ENCODE measurements around the gene PCNX2. TPM values are rescaled to one million over a fixed set of nuclear protein-coding genes. Genes with fewer than 3 reads are reported as not detected.

The PCNX2 gene
- total and polyA plus RNA-seq, 2 donors (not counting 1 experiment from before 2014, with no cell fraction given) = 13.0 to 37.8 TPM

DNA sequence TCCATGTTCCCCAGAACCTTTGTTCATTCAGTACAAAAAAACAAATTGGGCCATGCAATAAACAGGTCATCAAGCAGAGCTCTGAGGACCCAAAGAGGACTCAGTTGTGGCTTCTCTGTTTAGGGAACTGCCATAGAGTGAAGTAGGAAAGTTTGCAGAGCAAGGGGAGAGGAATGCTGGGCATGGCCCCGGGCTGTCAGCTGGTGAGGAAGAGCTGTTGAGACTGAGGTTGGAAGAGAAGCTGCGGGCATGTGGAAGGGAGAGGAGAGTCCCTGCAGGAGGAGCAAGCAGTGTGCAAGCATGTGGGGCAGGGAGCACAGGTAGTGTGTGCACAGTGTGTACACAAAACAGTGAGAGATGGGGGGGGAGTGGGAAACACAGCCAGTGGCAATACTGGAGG is 273.3 kb downstream of the PCNX2 start:
- H3K79me2 ChIP-seq (ENCODE audit: control insufficient read depth, insufficient read depth, low read length) = no peaks in the 10 kb centered on the region
- DNase-seq (ENCODE audit: low read depth in 2 of 2) = no peak
- no peaks in the 10 kb centered on the region for H3K36me3 ChIP-seq (ENCODE audit: control insufficient read depth, insufficient read depth, low read length)
- H3K9me3 ChIP-seq (ENCODE audit: control insufficient read depth, insufficient read depth, low read depth, low read length) = no peaks in the 10 kb centered on the region
- H3K4me1 ChIP-seq (ENCODE audit: control insufficient read depth, extremely low read depth, insufficient read depth, low read length) = no peaks in the 10 kb centered on the region
- H2AFZ ChIP-seq (ENCODE audit: low read length) = no peak overlapping the region
- no peaks in the 10 kb centered on the region for H4K20me1 ChIP-seq (ENCODE audit: control insufficient read depth, extremely low read depth, insufficient read depth, low read length)
- no peak overlapping the region for H3K27ac ChIP-seq (ENCODE audit: insufficient read depth, low read length)
- no peak overlapping the region for H3K4me3 ChIP-seq (replicated peaks in 1 of 4; ENCODE audit: control extremely low read depth in 1 of 4, insufficient read depth in 1 of 4, low read depth in 3 of 4, low read length in 4 of 4)
- no peak for TF ChIP-seq EZH2 (IDR thresholded peaks at IDR 0.05; ENCODE audit: low read length, missing control alignments)
- TF ChIP-seq, protein P1, sequence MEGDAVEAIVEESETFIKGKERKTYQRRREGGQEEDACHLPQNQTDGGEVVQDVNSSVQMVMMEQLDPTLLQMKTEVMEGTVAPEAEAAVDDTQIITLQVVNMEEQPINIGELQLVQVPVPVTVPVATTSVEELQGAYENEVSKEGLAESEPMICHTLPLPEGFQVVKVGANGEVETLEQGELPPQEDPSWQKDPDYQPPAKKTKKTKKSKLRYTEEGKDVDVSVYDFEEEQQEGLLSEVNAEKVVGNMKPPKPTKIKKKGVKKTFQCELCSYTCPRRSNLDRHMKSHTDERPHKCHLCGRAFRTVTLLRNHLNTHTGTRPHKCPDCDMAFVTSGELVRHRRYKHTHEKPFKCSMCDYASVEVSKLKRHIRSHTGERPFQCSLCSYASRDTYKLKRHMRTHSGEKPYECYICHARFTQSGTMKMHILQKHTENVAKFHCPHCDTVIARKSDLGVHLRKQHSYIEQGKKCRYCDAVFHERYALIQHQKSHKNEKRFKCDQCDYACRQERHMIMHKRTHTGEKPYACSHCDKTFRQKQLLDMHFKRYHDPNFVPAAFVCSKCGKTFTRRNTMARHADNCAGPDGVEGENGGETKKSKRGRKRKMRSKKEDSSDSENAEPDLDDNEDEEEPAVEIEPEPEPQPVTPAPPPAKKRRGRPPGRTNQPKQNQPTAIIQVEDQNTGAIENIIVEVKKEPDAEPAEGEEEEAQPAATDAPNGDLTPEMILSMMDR (conservative IDR thresholded peaks at IDR 0.05 in 1 of 2, IDR thresholded peaks at IDR 0.05 in 1 of 2; ENCODE audit: low read depth in 1 of 2, low read length in 2 of 2) = no peak
- no peaks in the 10 kb centered on the region for H3K27me3 ChIP-seq (ENCODE audit: control insufficient read depth, insufficient read depth, low read length)
- H3K9ac ChIP-seq (ENCODE audit: insufficient read depth, low read length) = no peak overlapping the region
- H3K4me2 ChIP-seq (ENCODE audit: extremely low read depth, insufficient read depth, low read length) = no peak overlapping the region

DNA sequence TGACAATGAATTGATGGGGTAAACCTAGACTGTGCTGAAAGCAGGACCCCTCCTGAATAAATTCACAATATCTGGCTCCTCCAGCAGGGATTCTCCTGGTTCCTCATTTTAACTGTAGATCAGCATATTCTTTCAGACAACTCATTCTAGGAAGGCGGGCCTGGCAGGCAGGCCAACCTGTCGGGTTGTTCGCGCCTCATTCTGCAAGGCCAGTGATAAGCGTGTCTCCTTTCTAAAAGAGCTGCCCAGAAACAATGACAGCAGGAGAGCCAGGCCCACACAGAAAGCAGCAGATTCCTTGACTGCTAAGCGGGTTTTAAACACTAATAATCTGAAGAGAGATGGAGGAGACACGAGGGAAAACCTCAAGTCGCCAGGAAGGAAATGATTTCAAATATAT is 275.1 kb downstream of the PCNX2 start:
- H3K4me1 ChIP-seq (ENCODE audit: control insufficient read depth, extremely low read depth, insufficient read depth, low read length) = no peaks in the 10 kb centered on the region
- H3K79me2 ChIP-seq (ENCODE audit: control insufficient read depth, insufficient read depth, low read length) = no peaks in the 10 kb centered on the region
- no peak overlapping the region for H3K4me3 ChIP-seq (replicated peaks in 1 of 4; ENCODE audit: control extremely low read depth in 1 of 4, insufficient read depth in 1 of 4, low read depth in 3 of 4, low read length in 4 of 4)
- no peak overlapping the region for H3K9ac ChIP-seq (ENCODE audit: insufficient read depth, low read length)
- H3K27ac ChIP-seq (ENCODE audit: insufficient read depth, low read length) = no peak overlapping the region
- H3K27me3 ChIP-seq (ENCODE audit: control insufficient read depth, insufficient read depth, low read length) = no peaks in the 10 kb centered on the region
- no peaks in the 10 kb centered on the region for H3K9me3 ChIP-seq (ENCODE audit: control insufficient read depth, insufficient read depth, low read depth, low read length)
- DNase-seq (ENCODE audit: low read depth in 2 of 2) = peak in 1 of 2 donors; percentile 68
- peak overlapping the region; percentile 17 for H3K4me2 ChIP-seq (ENCODE audit: extremely low read depth, insufficient read depth, low read length)
- H4K20me1 ChIP-seq (ENCODE audit: control insufficient read depth, extremely low read depth, insufficient read depth, low read length) = no peaks in the 10 kb centered on the region
- H2AFZ ChIP-seq (ENCODE audit: low read length) = no peak overlapping the region
- no peaks in the 10 kb centered on the region for H3K36me3 ChIP-seq (ENCODE audit: control insufficient read depth, insufficient read depth, low read length)
- TF ChIP-seq EZH2 (IDR thresholded peaks at IDR 0.05; ENCODE audit: low read length, missing control alignments) = no peak
- TF ChIP-seq, protein P1 (conservative IDR thresholded peaks at IDR 0.05 in 1 of 2, IDR thresholded peaks at IDR 0.05 in 1 of 2; ENCODE audit: low read depth in 1 of 2, low read length in 2 of 2) = no peak

DNA sequence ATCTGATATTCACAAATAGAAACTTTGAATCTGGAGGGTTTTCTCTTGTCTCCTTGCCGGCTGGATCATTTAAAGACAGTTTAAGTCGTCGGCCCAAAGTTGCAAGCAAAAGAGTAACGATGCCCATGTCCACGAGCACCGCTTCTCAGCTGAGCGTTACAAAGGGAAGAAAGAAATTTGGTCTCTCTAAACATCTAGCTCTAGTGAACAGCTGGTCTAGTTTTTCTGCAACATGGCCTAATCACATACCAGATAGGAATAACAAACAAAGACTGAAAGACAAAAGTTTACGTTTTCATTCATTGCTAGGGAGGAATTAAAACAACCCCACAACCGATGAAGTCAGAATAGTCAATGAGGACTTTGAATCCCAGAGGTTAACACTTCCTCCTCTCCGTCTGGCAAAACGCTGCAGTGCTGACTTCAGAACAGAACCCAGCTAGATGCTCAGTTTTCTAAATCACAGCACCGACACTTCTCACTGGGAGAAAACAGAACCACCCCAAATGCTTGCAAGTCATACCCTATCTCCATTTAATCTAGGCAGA is 275.7 kb downstream of the PCNX2 start:
- Histone ChIP-seq H3K79me2 (ENCODE audit: control insufficient read depth, insufficient read depth, low read length) (no peaks in the 10 kb centered on the region), H3K27ac (ENCODE audit: insufficient read depth, low read length) (no peak overlapping the region), H3K27me3 (ENCODE audit: control insufficient read depth, insufficient read depth, low read length) (no peaks in the 10 kb centered on the region), H2AFZ (ENCODE audit: low read length) (no peak overlapping the region), H4K20me1 (ENCODE audit: control insufficient read depth, extremely low read depth, insufficient read depth, low read length) (no peaks in the 10 kb centered on the region), H3K4me3 (replicated peaks in 1 of 4; ENCODE audit: control extremely low read depth in 1 of 4, insufficient read depth in 1 of 4, low read depth in 3 of 4, low read length in 4 of 4) (no peak overlapping the region), H3K9me3 (ENCODE audit: control insufficient read depth, insufficient read depth, low read depth, low read length) (no peaks in the 10 kb centered on the region), H3K9ac (ENCODE audit: insufficient read depth, low read length) (no peak overlapping the region), H3K36me3 (ENCODE audit: control insufficient read depth, insufficient read depth, low read length) (no peaks in the 10 kb centered on the region), H3K4me1 (ENCODE audit: control insufficient read depth, extremely low read depth, insufficient read depth, low read length) (no peaks in the 10 kb centered on the region), H3K4me2 (ENCODE audit: extremely low read depth, insufficient read depth, low read length) (peak overlapping the region; percentile 17)
- TF ChIP-seq EZH2 (IDR thresholded peaks at IDR 0.05; ENCODE audit: low read length, missing control alignments) = no peak
- TF ChIP-seq, protein P1 (conservative IDR thresholded peaks at IDR 0.05 in 1 of 2, IDR thresholded peaks at IDR 0.05 in 1 of 2; ENCODE audit: low read depth in 1 of 2, low read length in 2 of 2) = no peak
- peak; percentile 47 to 66 for DNase-seq (ENCODE audit: low read depth in 2 of 2)
